Superior temporal gyrus (tissue), 1 donor: ENCODE results near the gene TLE5.

Source experiments
- DNase-seq: peaks from one replicate; pipeline ENCODE4 v3.0.0-alpha.2; 2016; ENCODE audit errors: extremely low spot score

TLE5 gene, protein sequence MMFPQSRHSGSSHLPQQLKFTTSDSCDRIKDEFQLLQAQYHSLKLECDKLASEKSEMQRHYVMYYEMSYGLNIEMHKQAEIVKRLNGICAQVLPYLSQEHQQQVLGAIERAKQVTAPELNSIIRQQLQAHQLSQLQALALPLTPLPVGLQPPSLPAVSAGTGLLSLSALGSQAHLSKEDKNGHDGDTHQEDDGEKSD

DNA sequence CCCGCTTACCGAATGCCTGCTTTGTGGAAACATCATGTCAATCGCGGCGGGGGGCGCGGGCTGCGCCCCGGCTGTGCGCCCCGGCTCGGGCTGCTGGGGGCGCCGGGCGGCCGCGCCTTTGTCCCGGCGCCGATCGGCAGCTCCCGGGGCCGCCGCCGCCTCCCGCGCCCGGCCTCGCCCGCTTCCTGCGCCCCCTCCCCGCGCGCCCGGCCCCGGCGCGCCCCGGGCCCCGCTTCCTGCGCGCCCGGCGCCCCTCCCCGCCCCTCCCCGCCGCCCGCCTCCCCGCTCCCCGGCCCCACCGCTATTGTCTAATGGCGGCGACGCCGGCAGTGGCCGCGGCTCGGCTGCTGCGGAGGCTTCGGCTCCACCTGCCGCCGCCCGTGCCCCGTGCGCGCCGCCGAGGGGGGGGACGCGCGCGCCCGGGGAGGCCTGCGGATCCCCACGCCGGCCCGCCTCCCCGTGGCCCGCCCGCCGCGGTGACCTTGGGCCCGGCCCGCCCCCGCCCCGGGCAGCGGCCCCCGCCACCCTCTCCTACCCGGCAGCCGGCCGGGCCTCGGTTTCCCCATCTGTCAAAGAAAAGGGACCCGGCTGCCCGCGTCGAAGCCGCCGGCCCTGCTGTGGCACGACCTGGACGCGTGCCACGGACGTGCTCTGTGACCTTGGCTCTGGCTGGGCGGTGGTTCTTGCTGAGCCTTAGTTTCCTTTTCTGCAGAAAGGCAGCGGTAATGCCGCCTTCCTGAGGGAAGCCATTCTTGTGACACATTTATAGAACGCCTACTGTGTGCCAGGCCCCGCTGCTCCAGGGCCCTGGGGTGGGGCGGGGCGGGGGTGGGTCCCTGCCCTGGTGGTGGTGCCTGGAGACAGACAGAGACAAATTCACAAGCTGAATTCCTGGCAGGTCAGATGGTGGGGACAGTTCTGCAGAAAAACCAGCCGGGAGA, at the start of gene TLE5:
Gene TLE5, minus strand, starts transcription at position 331 of the 941 bp plus-strand sequence. Its CDS starts 295 bp downstream, at position 36.
- no peak for DNase-seq

DNA sequence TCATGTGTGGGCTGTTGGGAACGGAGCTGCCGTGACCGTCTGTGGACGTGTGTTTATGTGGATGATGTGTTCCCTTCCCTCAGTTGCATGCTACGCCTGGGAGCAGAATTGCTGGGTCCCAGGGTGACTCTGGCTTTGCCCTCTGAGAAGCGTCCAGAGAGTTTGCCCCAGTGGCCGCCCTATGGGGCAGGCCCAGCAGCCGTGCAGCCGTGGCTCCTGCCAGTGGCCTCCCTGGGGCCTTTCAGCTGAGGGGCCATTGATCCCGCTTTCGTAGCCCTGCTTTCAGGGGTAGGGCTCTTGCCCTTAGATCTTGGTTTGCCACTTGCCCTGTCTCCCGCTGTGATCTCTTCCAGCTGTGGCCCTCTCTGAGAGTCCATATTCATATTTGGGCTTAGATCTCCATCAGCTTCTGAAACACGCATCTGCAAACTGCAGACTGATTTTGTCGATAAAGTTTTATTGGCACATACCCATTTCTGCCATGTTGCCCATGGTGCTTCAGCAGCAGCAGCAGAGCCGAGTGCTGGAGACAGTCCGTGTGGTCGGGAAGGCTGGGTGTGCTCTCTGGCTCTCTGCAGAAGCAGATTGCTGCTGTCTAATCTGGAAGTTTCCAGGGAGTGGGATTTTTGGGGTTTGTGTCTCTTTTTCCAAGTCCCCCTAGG, 49.4 kb upstream of the TLE5 start:
- DNase-seq, result no peak

GRCh38 chr19:3110126-3110825, 48.0 kb upstream of the TLE5 start:
- DNase-seq, result no peak

DNA sequence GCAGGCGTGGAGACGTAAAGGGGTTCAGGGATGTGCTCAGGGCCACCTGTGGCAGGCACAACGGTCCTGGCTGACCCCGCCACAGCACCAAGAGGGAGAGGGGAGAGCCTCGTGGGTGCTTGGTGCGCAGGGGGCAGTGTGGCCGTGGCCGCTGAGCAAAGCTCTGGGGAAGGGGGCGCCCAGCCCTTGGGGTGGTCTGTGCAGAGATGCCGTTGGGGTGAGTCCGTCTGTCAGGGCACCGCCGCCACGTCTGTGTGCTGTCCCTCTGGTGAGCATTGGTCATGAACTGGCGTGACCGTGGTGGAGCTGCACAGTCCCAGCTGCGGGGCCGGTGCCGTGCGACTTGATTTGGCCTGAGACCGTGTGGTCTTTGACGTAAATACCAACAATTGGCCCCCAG, 47.2 kb upstream of the TLE5 start:
- DNase-seq, result no peak

- peak; percentile 51 for DNase-seq
These were observed 46.5 kb upstream of the TLE5 start for GRCh38 chr19:3108775-3109174.

GRCh38 chr19:3107658-3108057, 45.4 kb upstream of the TLE5 start:
- no peak for DNase-seq

- no peak for DNase-seq
These were observed 44.3 kb upstream of the TLE5 start for GRCh38 chr19:3106509-3107141.

DNA sequence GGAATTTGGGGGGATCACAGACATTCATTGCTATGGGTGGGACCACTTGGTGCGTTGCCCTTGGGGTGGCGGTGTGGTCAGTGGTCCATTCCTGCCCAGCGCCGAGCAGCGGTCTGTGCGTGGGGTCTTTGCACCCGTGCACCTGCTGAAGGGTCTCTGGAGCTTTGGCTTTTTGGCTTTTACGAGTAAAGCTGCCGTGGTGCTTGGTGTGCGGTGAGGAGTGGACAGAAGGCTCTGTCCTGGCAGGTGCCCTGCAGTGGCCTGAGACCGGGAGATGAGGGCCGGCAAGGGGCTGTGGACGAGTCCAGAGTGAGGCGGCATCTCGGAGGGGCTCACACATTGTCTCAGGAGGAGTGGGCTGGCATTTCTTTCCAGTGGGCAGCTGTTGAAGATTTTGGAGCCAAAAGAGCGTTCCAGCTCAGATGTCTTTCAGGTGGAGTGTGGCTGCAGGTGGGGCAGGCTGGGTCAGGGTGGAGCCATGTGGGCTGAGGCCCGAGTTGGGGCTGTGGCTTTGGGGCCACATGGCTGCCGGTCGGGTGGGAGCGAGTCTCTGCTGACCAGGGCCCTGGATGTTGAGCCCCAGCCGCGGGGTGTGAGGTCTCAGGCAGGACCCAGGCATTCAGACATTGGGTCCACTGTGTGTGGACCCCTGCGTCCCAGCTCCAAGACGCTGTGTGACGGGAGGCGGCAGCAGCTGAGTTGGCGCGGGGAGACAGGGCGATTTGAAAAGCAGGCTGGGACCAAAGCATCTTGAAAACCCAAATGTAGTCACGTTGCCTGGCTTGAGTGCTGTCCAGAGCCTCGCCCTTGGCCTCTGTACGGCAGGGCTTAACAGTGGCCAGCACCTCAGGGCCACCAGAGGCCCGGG, 43.6 kb upstream of the TLE5 start:
- DNase-seq, result no peak

DNA sequence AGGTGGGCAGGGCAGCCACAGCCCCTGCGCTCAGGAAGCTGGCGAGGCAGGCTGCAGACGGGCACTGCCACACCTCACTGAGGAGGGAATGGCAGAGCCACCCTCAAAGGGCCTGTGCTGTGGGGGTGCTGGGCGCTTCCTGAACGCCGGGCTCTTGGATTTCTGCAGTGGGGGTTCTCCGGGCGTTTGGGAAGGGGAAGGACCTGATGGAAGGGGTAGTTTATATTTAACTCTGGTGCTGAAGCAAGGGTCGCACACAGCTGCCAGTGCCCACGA, 42.4 kb upstream of the TLE5 start:
- DNase-seq, result no peak

DNA sequence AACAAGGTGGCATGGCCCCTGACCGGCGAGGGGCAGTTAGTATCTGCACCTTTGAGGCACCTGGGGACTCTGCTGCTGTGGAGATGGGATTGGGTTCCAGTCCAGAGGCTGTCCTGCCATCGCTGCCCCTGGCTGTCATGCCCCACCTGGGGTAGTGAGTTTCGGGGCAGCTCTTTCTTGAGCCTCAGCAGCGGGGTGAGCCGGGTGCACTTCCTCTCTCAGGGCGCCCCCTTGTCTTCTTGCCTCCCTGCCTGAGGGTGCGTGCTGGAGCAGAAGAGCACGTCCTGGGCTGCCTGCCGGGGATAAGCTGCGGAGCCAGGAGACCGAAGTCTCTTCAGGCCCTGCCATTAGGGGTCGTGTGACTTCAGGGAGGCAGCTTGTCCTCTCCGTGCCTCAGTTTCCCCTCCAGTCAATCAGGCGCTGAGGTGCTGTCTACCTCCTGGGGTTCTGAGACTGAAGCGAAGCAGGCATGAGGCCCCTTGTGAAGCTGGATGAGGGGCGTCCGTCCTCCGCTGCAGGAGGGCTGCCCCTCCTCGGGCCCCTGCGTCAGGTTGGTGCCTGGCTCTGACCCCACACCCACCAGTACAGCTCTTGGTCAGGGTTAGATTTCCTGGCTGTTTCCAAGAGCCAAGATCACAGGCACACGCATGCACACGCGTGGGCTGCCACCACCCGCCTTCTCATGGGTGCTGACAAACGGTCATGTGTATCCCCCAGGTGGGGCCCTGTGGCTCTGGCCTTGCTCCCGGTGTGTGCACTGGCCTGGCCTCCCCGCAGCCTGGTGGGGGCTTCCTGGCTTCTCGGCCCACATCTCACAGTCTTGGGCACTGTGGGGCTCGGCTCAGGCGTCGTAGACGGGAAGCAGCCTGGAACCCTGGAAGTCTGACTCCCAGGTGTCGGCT, 40.2 kb upstream of the TLE5 start:
- DNase-seq, result no peak

DNA sequence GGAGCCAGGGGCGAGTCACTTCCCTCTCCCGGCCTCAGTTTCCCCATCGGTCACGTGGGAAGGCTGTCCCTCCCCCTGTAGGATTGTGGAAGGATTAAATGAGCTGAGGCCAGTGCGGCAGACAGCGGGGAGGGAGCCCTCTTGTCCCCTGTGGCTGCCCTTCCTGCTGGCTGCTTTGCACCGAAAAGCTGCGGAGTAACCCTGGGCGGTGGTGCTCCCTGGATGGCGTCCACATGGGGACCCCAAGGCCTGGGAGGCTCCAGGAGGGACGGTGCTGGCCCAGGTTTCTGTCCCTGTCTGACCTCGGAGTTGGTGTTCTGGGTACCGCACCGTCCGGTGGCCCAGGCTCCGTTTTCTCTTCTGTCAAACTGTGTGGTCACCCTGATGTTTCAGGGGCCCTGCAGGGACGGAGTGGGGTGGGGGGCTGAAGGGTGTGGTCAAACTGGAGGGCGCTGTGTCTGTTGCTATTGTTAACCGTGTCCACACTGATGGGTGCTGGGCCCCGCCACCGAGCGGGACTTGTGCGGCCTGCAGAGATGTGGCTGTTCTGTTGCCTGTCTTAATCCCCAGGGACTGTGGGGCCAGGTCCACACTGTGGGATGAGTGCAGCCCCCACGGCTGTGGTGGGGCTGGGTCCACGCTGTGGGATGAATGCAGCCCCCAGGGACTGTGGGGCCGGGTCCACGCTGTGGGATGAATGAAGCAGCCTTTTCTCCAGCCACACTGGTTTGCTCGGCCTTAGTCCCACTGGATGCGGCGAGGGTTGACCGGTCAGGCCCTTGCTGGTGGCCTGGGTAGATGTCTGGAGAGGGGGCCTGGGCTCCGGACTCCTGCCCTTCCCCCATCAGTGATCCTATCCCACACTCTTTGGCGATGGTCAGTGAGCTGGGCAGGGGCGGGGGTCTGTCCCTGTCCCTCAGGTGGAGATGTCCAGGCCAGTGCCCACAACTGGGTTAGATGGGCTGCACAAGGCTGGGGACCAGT, 38.7 kb upstream of the TLE5 start:
- DNase-seq, result no peak

GRCh38 chr19:3100331-3100730, 38.0 kb upstream of the TLE5 start:
- no peak for DNase-seq

GRCh38 chr19:3099347-3100145, 37.3 kb upstream of the TLE5 start:
- no peak for DNase-seq

- DNase-seq, result no peak
These were observed 36.4 kb upstream of the TLE5 start for GRCh38 chr19:3098515-3099346.

DNA sequence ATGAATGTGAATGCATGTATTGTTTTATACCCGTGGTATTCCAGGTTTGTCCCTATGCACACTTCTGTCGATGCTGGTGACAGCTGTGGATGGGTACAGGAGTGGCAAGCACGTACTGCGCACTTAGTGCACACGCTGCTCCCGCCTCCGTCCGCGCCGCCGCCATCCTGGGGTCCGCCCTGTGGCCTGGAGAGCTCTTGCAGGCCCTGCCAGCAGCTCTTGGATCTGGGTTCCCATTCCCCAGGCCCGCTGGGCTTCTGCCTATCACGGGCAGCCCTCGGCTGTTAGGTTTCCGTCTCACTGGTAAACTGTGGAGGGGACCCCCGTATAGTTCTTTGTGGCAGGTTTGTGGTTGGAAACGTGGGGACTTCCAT, 35.8 kb upstream of the TLE5 start:
- no peak for DNase-seq

GRCh38 chr19:3097442-3097871, 35.2 kb upstream of the TLE5 start:
- no peak for DNase-seq

GRCh38 chr19:3096902-3097326, 34.6 kb upstream of the TLE5 start:
- no peak for DNase-seq
